Fibroblast of the aortic adventitia (primary cell): Measurements from ENCODE around the gene XDH. TPM values are rescaled to one million over a fixed set of nuclear protein-coding genes. Genes with fewer than 3 reads are reported as not detected.

ENCODE experiments used
- DNase-seq: peaks from one replicate; pipeline ENCODE4 v3.0.0-alpha.2; 2010; ENCODE audit warnings: low read depth
- H3K4me3 ChIP-seq: 2 replicates; pipeline ENCODE4 v1.5.1; 2011; ENCODE audit warnings: low read depth, mild to moderate bottlenecking, control low read depth, low read length, moderate library complexity
- CTCF ChIP-seq: IDR thresholded peaks from 2 replicates; pipeline ENCODE4 v1.5.1; 2011; ENCODE audit warnings: mild to moderate bottlenecking, low read length, control low read depth, inconsistent platforms; ENCODE audit not compliant: insufficient read depth
- total RNA-seq: library from RNA; depleted of rRNA; stranded (reverse); fragments of >200 nt; gene quantifications from 2 replicates; pipeline ENCODE4 v1.2.3, GENCODE V29; 2012; ENCODE audit warnings: low replicate concordance

The XDH gene
- total RNA-seq, 1 donor: 3.1 TPM

- no peak for TF ChIP-seq CTCF
- no peak overlapping the region for H3K4me3 ChIP-seq
- DNase-seq: no peak
Observed at GRCh38 chr2:31302940-31303563, 111.5 kb downstream of the XDH start.

- H3K4me3 ChIP-seq: no peak overlapping the region
- no peak for DNase-seq
- no peak for TF ChIP-seq CTCF
Observed at GRCh38 chr2:31300309-31300708, 114.2 kb downstream of the XDH start.

DNA sequence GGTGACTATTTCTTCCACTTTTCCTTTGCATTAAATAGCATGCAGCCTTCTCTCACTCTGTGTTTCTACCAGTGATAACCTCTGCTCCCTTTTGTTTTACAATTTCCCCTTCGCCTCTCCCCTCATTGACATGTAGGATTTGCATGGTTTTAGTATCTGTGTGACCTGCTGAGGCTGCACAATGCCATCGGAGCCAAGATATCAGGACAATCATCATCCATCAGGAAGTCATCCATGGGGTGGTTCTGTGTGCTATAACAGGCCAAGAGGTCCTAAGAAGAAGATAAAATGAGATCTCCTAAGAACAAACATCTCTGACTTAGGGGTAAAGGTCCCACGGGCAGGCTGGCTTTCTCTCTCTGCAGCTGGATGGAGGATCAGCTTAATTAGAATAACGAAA lies 115.0 kb downstream of the XDH start:
- no peak for TF ChIP-seq CTCF
- H3K4me3 ChIP-seq: no peak overlapping the region
- no peak for DNase-seq

- DNase-seq: no peak
- no peak overlapping the region for H3K4me3 ChIP-seq
- TF ChIP-seq CTCF: no peak
Observed at GRCh38 chr2:31297751-31298150, 116.8 kb downstream of the XDH start.

DNA sequence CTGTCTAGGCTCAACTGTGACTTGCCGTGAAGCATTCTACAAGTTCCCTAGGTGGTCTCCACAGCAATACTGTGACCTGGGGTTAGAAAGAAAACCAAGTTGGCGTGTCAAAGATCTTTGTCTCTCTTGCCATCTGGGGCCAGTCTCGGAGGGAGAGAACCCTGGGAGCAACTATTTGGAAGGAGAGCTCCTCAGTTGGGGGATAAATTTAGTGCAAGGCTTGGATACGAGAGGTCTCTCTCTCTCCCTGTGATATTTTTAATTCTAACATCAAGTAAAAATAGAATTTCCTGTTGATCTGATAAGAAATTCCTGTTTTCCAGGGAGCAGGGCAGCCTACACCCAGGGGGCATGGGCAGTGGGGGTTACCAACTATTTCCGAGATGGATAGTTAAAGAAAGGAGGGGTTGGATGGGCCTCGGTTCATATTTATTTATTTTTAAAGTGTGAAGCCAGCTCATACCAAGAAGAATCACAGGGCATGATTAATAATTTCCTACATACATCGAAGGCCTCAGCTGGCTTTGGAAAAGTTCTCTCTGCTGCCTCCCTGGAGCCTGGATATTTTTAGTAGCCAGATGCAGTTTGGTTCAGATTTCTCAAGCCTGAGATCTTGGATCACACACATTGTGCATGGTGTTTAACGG lies 117.8 kb downstream of the XDH start:
- peak; percentile 48 for DNase-seq
- TF ChIP-seq CTCF: no peak

GRCh38 chr2:31294196-31294595 lies 120.3 kb downstream of the XDH start:
- H3K4me3 ChIP-seq: no peak overlapping the region
- DNase-seq: no peak
- TF ChIP-seq CTCF: no peak

More for the DNA sequence above, 117.8 kb downstream of the XDH start:
- no peak overlapping the region for H3K4me3 ChIP-seq
